Measurements from ENCODE around the gene HGS. TPM values are rescaled to one million over a fixed set of nuclear protein-coding genes. Genes with fewer than 3 reads are reported as not detected.

The HGS gene
- total and polyA plus RNA-seq, 2 of the 13 experiments (the other 11 are each of a cell fraction or from before 2014, with no cell fraction given), result 73.3 to 78.1 TPM

DNA sequence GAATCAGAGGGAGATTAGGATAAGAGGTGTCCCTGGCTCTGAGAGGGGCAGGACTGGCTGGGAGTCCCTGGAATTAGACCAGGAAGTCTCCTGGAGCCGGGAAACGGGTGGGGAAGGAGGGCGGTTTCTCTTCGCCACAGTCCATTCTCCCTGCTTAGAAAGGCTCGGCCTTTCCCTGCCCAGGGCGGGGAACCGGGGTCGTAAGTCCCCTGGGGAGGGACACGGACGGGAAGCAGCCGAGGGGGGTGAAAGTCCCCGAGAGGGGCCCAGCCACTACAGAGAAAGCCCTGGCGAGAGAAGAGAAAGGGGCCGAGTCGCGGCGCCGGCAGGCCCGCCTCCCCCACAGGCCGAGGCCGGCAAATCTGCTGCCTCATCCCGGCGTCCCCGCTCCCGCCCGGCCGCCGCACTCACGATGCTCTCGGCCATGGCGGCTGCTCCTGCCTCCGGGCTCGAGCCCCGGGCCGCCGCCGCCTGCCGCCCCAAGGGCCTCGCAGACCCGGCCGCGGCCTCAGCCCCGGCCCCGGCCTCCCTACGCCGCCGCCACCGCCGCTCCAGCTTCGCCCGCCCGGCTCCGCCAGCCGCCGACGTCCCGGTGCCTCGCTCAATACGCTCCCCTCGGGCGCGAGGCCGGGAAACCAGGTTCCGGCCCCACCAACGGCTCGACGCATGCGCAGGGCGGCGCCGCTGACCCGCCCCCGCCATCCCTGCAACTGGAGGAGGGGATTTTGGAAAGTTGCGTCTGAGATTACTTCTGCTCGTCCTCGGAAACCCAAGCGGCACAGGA lies 47.1 kb upstream of the HGS start, which contains the start of the genes NPLOC4 and TSPAN10 (continued):
- TF ChIP-seq HDAC2 (CRISPR knock-in tag; IDR thresholded peaks at IDR 0.05), result peak; percentile 72
- TF ChIP-seq, protein P1, sequence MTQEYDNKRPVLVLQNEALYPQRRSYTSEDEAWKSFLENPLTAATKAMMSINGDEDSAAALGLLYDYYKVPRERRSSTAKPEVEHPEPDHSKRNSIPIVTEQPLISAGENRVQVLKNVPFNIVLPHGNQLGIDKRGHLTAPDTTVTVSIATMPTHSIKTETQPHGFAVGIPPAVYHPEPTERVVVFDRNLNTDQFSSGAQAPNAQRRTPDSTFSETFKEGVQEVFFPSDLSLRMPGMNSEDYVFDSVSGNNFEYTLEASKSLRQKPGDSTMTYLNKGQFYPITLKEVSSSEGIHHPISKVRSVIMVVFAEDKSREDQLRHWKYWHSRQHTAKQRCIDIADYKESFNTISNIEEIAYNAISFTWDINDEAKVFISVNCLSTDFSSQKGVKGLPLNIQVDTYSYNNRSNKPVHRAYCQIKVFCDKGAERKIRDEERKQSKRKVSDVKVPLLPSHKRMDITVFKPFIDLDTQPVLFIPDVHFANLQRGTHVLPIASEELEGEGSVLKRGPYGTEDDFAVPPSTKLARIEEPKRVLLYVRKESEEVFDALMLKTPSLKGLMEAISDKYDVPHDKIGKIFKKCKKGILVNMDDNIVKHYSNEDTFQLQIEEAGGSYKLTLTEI (CRISPR knock-in tag; conservative IDR thresholded peaks at IDR 0.05), result no peak
- no peak for TF ChIP-seq XBP1 (CRISPR knock-in tag; IDR thresholded peaks at IDR 0.05)
- TF ChIP-seq BRCA1 (CRISPR knock-in tag; IDR thresholded peaks at IDR 0.05), result no peak; the same call in 1 of the 2 replicates
- no peak for TF ChIP-seq ZNF703 (CRISPR knock-in tag; IDR thresholded peaks at IDR 0.05; ENCODE audit: borderline replicate concordance)
- TF ChIP-seq ZNF101 (CRISPR knock-in tag; IDR thresholded peaks at IDR 0.05; ENCODE audit: borderline replicate concordance, low read depth), result no peak
- TF ChIP-seq SALL1 (CRISPR knock-in tag; IDR thresholded peaks at IDR 0.05), result peak; percentile 86
- TF ChIP-seq, protein P2, sequence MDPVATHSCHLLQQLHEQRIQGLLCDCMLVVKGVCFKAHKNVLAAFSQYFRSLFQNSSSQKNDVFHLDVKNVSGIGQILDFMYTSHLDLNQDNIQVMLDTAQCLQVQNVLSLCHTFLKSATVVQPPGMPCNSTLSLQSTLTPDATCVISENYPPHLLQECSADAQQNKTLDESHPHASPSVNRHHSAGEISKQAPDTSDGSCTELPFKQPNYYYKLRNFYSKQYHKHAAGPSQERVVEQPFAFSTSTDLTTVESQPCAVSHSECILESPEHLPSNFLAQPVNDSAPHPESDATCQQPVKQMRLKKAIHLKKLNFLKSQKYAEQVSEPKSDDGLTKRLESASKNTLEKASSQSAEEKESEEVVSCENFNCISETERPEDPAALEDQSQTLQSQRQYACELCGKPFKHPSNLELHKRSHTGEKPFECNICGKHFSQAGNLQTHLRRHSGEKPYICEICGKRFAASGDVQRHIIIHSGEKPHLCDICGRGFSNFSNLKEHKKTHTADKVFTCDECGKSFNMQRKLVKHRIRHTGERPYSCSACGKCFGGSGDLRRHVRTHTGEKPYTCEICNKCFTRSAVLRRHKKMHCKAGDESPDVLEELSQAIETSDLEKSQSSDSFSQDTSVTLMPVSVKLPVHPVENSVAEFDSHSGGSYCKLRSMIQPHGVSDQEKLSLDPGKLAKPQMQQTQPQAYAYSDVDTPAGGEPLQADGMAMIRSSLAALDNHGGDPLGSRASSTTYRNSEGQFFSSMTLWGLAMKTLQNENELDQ (CRISPR knock-in tag; IDR thresholded peaks at IDR 0.05; ENCODE audit: borderline replicate concordance), result peak; percentile 21; the same call in 1 of the 2 replicates
- TF ChIP-seq ZNF331 (CRISPR knock-in tag; IDR thresholded peaks at IDR 0.05), result peak; percentile 98
- TF ChIP-seq ZNF44 (CRISPR knock-in tag; IDR thresholded peaks at IDR 0.05), result no peak
- peak; percentile 61 for TF ChIP-seq HNRNPK (IDR thresholded peaks at IDR 0.05; ENCODE audit: low read depth, low read length, poor library complexity, severe bottlenecking)
- TF ChIP-seq, protein P3, sequence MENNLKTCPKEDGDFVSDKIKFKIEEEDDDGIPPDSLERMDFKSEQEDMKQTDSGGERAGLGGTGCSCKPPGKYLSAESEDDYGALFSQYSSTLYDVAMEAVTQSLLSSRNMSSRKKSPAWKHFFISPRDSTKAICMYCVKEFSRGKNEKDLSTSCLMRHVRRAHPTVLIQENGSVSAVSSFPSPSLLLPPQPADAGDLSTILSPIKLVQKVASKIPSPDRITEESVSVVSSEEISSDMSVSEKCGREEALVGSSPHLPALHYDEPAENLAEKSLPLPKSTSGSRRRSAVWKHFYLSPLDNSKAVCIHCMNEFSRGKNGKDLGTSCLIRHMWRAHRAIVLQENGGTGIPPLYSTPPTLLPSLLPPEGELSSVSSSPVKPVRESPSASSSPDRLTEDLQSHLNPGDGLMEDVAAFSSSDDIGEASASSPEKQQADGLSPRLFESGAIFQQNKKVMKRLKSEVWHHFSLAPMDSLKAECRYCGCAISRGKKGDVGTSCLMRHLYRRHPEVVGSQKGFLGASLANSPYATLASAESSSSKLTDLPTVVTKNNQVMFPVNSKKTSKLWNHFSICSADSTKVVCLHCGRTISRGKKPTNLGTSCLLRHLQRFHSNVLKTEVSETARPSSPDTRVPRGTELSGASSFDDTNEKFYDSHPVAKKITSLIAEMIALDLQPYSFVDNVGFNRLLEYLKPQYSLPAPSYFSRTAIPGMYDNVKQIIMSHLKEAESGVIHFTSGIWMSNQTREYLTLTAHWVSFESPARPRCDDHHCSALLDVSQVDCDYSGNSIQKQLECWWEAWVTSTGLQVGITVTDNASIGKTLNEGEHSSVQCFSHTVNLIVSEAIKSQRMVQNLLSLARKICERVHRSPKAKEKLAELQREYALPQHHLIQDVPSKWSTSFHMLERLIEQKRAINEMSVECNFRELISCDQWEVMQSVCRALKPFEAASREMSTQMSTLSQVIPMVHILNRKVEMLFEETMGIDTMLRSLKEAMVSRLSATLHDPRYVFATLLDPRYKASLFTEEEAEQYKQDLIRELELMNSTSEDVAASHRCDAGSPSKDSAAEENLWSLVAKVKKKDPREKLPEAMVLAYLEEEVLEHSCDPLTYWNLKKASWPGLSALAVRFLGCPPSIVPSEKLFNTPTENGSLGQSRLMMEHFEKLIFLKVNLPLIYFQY (CRISPR knock-in tag; IDR thresholded peaks at IDR 0.05; ENCODE audit: borderline replicate concordance), result no peak
- peak; percentile 72; the same call in 1 of the 2 replicates for TF ChIP-seq RNF2 (conservative IDR thresholded peaks at IDR 0.05; ENCODE audit: low read depth)
- TF ChIP-seq SRF (IDR thresholded peaks at IDR 0.05; ENCODE audit: low read depth, low read length), result peak; percentile 55; the same call in 1 of the 2 replicates
- peak; percentile 74; the same call in 1 of the 2 replicates for TF ChIP-seq DMAP1 (CRISPR knock-in tag; IDR thresholded peaks at IDR 0.05)
- TF ChIP-seq TP53 (CRISPR knock-in tag; conservative IDR thresholded peaks at IDR 0.05), result 0 out of 2 replicates have a peak, but pooled peaks have one; percentile 15
- TF ChIP-seq, protein P4, sequence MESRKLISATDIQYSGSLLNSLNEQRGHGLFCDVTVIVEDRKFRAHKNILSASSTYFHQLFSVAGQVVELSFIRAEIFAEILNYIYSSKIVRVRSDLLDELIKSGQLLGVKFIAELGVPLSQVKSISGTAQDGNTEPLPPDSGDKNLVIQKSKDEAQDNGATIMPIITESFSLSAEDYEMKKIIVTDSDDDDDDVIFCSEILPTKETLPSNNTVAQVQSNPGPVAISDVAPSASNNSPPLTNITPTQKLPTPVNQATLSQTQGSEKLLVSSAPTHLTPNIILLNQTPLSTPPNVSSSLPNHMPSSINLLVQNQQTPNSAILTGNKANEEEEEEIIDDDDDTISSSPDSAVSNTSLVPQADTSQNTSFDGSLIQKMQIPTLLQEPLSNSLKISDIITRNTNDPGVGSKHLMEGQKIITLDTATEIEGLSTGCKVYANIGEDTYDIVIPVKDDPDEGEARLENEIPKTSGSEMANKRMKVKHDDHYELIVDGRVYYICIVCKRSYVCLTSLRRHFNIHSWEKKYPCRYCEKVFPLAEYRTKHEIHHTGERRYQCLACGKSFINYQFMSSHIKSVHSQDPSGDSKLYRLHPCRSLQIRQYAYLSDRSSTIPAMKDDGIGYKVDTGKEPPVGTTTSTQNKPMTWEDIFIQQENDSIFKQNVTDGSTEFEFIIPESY (CRISPR knock-in tag; IDR thresholded peaks at IDR 0.05), result peak; percentile 57
- TF ChIP-seq KMT2A (CRISPR knock-in tag; IDR thresholded peaks at IDR 0.05), result peak; percentile 99
- TF ChIP-seq ZNF83 (CRISPR knock-in tag; IDR thresholded peaks at IDR 0.05; ENCODE audit: borderline replicate concordance), result no peak
- TF ChIP-seq AKAP8 (CRISPR knock-in tag; IDR thresholded peaks at IDR 0.05), result peak; percentile 81; the same call in 1 of the 2 replicates
